Neuronal stem cell (in vitro differentiated cells): ENCODE measurements around the gene TLR1.

Source experiments
- DNase-seq: peaks from one replicate; pipeline ENCODE4 v3.0.0-alpha.2; 2013; ENCODE audit warnings: low spot score
- H2AFZ ChIP-seq: one replicate; pipeline ENCODE4 v1.6.1; 2013; ENCODE audit warnings: mild to moderate bottlenecking, low read length, inconsistent platforms
- H2AK5ac ChIP-seq: 2 replicates; pipeline ENCODE4 v1.6.1; 2013; ENCODE audit warnings: low read depth, mild to moderate bottlenecking, inconsistent platforms, low read length, moderate library complexity, mixed read lengths
- H2BK120ac ChIP-seq: 2 replicates; pipeline ENCODE4 v1.6.1; 2013; ENCODE audit warnings: low read depth, mild to moderate bottlenecking, inconsistent platforms, low read length, moderate library complexity, mixed read lengths
- H2BK12ac ChIP-seq: one replicate; pipeline ENCODE4 v1.6.1; 2013; ENCODE audit warnings: low read length, inconsistent platforms
- H2BK15ac ChIP-seq: 2 replicates; pipeline ENCODE4 v1.6.1; 2013; ENCODE audit warnings: mild to moderate bottlenecking, low read length, inconsistent platforms, mixed read lengths
- H2BK5ac ChIP-seq: one replicate; pipeline ENCODE4 v1.6.1; 2013; ENCODE audit warnings: inconsistent platforms, mild to moderate bottlenecking, low read length, moderate library complexity
- H3K14ac ChIP-seq: one replicate; pipeline ENCODE4 v1.6.1; 2013; ENCODE audit warnings: low read length, inconsistent platforms
- H3K18ac ChIP-seq: 2 replicates; pipeline ENCODE4 v1.6.1; 2013; ENCODE audit warnings: low read length, inconsistent platforms
- H3K23ac ChIP-seq: 2 replicates; pipeline ENCODE4 v1.6.1; 2013; ENCODE audit warnings: low read depth, mild to moderate bottlenecking, mixed read lengths, low read length, inconsistent platforms; ENCODE audit not compliant: poor library complexity
- H3K27ac ChIP-seq: replicated peaks from 3 replicates; pipeline ENCODE4 v1.5.1; 2013; ENCODE audit warnings: low read length, inconsistent platforms
- H3K27me3 ChIP-seq, 3 experiments: 2 replicates each; pipeline ENCODE4 v1.6.1; 2013; ENCODE audit warnings: low read length in 3 of 3, mild to moderate bottlenecking in 2 of 3, inconsistent platforms in 1 of 3, low read depth in 1 of 3, mixed read lengths in 1 of 3, moderate library complexity in 1 of 3; ENCODE audit not compliant: control insufficient read depth in 3 of 3, insufficient read depth in 3 of 3
- H3K36me3 ChIP-seq, 2 donors: replicated peaks in 1 of 2; 2 replicates each; pipeline ENCODE4 v1.6.1; 2013; ENCODE audit warnings: low read length in 2 of 2; ENCODE audit not compliant: control insufficient read depth in 2 of 2, insufficient read depth in 2 of 2
- H3K4ac ChIP-seq: 2 replicates; pipeline ENCODE4 v1.6.1; 2013; ENCODE audit warnings: inconsistent platforms, mild to moderate bottlenecking, low read length, moderate library complexity
- H3K4me1 ChIP-seq, 2 donors: 1 replicate in 1 of 2; 2 replicates in 1 of 2; pipeline ENCODE4 v1.6.1; 2013; ENCODE audit warnings: low read length in 2 of 2, low read depth in 1 of 2; ENCODE audit not compliant: control insufficient read depth in 2 of 2, insufficient read depth in 1 of 2
- H3K4me2 ChIP-seq: one replicate; pipeline ENCODE4 v1.6.1; 2013; ENCODE audit warnings: mild to moderate bottlenecking, low read length, inconsistent platforms; ENCODE audit not compliant: insufficient read depth, poor library complexity, severe bottlenecking
- H3K4me3 ChIP-seq, 2 donors: 2 replicates each; pipeline ENCODE4 v1.5.1; 2013; ENCODE audit warnings: low read length in 2 of 2, mild to moderate bottlenecking in 2 of 2, inconsistent platforms in 1 of 2, moderate library complexity in 1 of 2
- H3K79me1 ChIP-seq: one replicate; pipeline ENCODE4 v1.6.1; 2013; ENCODE audit warnings: low read depth, mild to moderate bottlenecking, inconsistent platforms, low read length, moderate library complexity
- H3K9ac ChIP-seq: one replicate; pipeline ENCODE4 v1.6.1; 2013; ENCODE audit warnings: mild to moderate bottlenecking, low read depth, low read length, inconsistent platforms; ENCODE audit not compliant: poor library complexity
- H3K9me3 ChIP-seq, 2 donors: replicated peaks in 1 of 2; 2 replicates each; pipeline versions ENCODE3 to v1.6.1; 2013; ENCODE audit warnings: low read length in 2 of 2, mild to moderate bottlenecking in 2 of 2, inconsistent platforms in 1 of 2, low read depth in 1 of 2, mixed read lengths in 1 of 2, moderate library complexity in 1 of 2; ENCODE audit not compliant: control insufficient read depth in 2 of 2, insufficient read depth in 1 of 2
- H4K8ac ChIP-seq: one replicate; pipeline ENCODE4 v1.6.1; 2013; ENCODE audit warnings: low read depth, mild to moderate bottlenecking, inconsistent platforms, low read length, moderate library complexity
- H4K91ac ChIP-seq: one replicate; pipeline ENCODE4 v1.6.1; 2013; ENCODE audit warnings: low read length, low read depth, mild to moderate bottlenecking, inconsistent platforms; ENCODE audit not compliant: poor library complexity
- WGBS, 2 donors: extraction: QIAGEN DNeasy Blood & Tissue Kit; methylation state at CpG; one replicate each; pipeline ENCODE4 v1.1.7; 2013; ENCODE audit warnings: missing lambda C conversion rate in 2 of 2, mixed read lengths in 1 of 2; ENCODE audit not compliant: insufficient read length in 2 of 2, insufficient replicate concordance in 1 of 2; ENCODE audit errors: extremely low coverage in 2 of 2; 5-methylcytosine and 5-hydroxymethylcytosine counted together

The TLR1 gene

DNA sequence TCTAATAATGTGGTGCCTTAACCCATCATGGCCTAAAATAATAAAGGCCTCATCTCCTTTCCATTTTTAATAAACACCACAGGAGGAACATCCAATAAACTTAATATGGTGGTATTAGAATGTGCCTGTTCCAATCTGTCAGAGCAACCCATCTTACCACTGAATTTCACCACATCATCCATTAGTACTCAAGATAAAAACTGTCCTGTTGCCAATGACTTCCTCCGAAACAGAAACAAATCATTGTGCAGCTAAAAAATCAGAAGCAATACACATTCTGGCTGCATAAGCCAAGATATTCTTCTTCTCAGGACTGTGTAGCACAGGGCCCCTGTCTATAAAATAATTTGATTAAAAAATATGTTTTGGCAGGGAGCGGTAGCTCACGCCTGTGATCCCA lies 40.3 kb downstream of the TLR1 start:
- Histone ChIP-seq H3K23ac (no peak overlapping the region), H4K8ac (no peak overlapping the region), H4K91ac (no peak overlapping the region), H3K9ac (no peak overlapping the region), H3K4ac (no peak overlapping the region), H2BK5ac (no peak overlapping the region), H2AK5ac (no peak overlapping the region), H2AFZ (no peak overlapping the region), H3K18ac (no peak overlapping the region), H3K14ac (no peak overlapping the region), H3K79me1 (no peaks in the 10 kb centered on the region), H3K9me3 (no peaks in the 10 kb centered on the region), H3K4me3 (no peak overlapping the region), H3K4me2 (no peak overlapping the region), H3K27me3 (no peaks in the 10 kb centered on the region), H3K27ac (no peak overlapping the region), H3K36me3 (no peaks in the 10 kb centered on the region), H3K4me1 (peaks cover 0 to 1% of the 10 kb centered on the region in 2 donors), H2BK12ac (no peak overlapping the region), H2BK120ac (no peak overlapping the region), H2BK15ac (no peak overlapping the region)
- no CpG with 5 or more reads among the region's 3 CpGs for WGBS, 2 donors
- DNase-seq, result no peak

DNA sequence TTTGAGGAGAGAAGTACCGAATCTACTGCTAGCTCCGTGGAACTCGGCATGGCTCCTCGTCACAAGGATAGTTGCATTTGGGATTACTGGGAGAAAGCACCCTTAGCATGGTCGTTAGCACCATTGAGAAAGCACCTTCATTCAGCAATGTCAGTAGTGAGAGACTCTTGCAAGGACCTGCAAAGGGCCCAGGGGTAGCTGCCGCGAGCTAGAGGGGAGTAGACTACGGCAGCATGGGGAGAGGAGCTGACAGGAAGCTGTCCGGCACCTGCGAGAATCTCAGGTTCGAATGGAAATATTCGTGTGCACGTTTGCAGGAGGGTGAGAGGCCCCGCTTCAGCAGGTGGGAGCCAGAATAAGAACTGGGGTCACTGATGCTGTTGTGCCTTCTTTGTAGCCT lies 42.0 kb downstream of the TLR1 start:
- WGBS, 2 donors, result no CpG with 5 or more reads among the region's 14 CpGs
- Histone ChIP-seq H3K27ac (no peak overlapping the region), H3K79me1 (no peaks in the 10 kb centered on the region), H2AFZ (no peak overlapping the region), H3K4ac (no peak overlapping the region), H2AK5ac (no peak overlapping the region), H3K4me2 (no peak overlapping the region), H4K8ac (no peak overlapping the region), H2BK12ac (no peak overlapping the region), H2BK120ac (no peak overlapping the region), H3K9me3 (no peaks in the 10 kb centered on the region), H3K14ac (no peak overlapping the region), H3K4me3 (no peak overlapping the region), H3K18ac (no peak overlapping the region), H4K91ac (no peak overlapping the region), H3K36me3 (no peaks in the 10 kb centered on the region), H2BK5ac (no peak overlapping the region), H2BK15ac (no peak overlapping the region), H3K27me3 (no peaks in the 10 kb centered on the region), H3K4me1 (peaks cover 0 to 2% of the 10 kb centered on the region in 2 donors), H3K9ac (no peak overlapping the region), H3K23ac (no peak overlapping the region)
- DNase-seq, result no peak

- no peaks in the 10 kb centered on the region for H3K27me3 ChIP-seq
- H3K9ac ChIP-seq, result no peak overlapping the region
- H3K36me3 ChIP-seq, result no peaks in the 10 kb centered on the region
- no peak overlapping the region for H3K14ac ChIP-seq
- H3K4me3 ChIP-seq, result no peak overlapping the region
- no peak overlapping the region for H3K27ac ChIP-seq
- no peak overlapping the region for H2BK5ac ChIP-seq
- no CpG with 5 or more reads among the region's 1 CpG for WGBS, 2 donors
- H4K91ac ChIP-seq, result no peak overlapping the region
- H4K8ac ChIP-seq, result no peak overlapping the region
- H3K4me2 ChIP-seq, result no peak overlapping the region
- H2BK120ac ChIP-seq, result no peak overlapping the region
- no peak overlapping the region for H2AK5ac ChIP-seq
- no peaks in the 10 kb centered on the region for H3K79me1 ChIP-seq
- no peak overlapping the region for H2BK15ac ChIP-seq
- no peak overlapping the region for H3K23ac ChIP-seq
- H3K4me1 ChIP-seq, result peaks cover 0 to 2% of the 10 kb centered on the region in 2 donors
- H3K18ac ChIP-seq, result no peak overlapping the region
- no peak for DNase-seq
- no peak overlapping the region for H2AFZ ChIP-seq
- H3K9me3 ChIP-seq, result no peaks in the 10 kb centered on the region
- H3K4ac ChIP-seq, result no peak overlapping the region
- no peak overlapping the region for H2BK12ac ChIP-seq
These were observed 44.8 kb downstream of the TLR1 start for GRCh38 chr4:38759790-38760122.

DNA sequence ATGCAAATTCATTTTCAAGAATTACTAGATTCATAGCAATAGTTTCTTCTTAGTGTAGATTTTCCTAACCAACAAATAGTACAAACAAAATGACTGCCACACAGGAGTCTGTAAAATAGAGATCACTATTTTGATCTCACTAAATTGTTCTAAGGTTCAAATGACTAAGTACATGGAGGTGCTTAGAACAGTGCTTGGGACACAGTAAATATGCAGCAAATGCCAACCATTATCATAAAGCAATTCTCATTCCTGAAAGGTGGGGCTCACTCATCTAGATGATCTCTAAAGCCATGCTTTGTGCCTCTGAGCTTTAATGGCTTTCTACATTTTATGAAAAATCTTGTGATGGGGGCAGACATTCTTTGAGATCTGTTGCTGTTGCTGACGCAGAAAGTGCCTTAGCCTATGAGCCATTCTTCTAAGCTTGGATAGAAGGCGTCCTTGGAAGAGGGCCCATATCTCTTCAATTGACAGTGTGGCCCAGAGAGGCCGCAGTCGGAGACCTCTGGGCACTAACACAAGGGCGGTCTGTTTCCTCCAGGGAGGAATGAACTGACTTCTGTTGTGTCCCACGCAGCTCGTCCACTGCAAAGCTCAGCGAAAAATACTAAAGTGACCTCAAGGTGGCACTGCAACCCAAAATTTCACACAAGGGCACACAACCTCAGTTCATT lies 45.3 kb downstream of the TLR1 start:
- Histone ChIP-seq H4K8ac (no peak overlapping the region), H3K4me2 (no peak overlapping the region), H2AK5ac (no peak overlapping the region), H3K4me1 (peaks cover 0 to 2% of the 10 kb centered on the region in 2 donors), H3K23ac (no peak overlapping the region), H3K79me1 (no peaks in the 10 kb centered on the region), H2BK120ac (no peak overlapping the region), H3K14ac (no peak overlapping the region), H2BK12ac (no peak overlapping the region), H3K18ac (no peak overlapping the region), H3K9ac (no peak overlapping the region), H2BK15ac (no peak overlapping the region), H3K4me3 (no peak overlapping the region), H3K27ac (no peak overlapping the region), H3K9me3 (no peaks in the 10 kb centered on the region), H3K4ac (no peak overlapping the region), H4K91ac (no peak overlapping the region), H3K27me3 (no peaks in the 10 kb centered on the region), H2BK5ac (no peak overlapping the region), H3K36me3 (no peaks in the 10 kb centered on the region), H2AFZ (peak overlapping the region; percentile 69)
- DNase-seq, result peak; percentile 56
- no CpG with 5 or more reads among the region's 8 CpGs for whole genome bisulfite sequencing, 2 donors
